NCI-H526 treated with DMSO at 0.1 percent for 48 hours (cell line): ENCODE results near the gene OSBPL2.
A peak's percentile ranks its signal among the peaks of the same experiment; 100 is the strongest.

ENCODE experiments used
- DNase-seq: peaks from one replicate; lab custom pipeline; 2025; lab: John Stamatoyannopoulos, UW

Gene OSBPL2

DNA sequence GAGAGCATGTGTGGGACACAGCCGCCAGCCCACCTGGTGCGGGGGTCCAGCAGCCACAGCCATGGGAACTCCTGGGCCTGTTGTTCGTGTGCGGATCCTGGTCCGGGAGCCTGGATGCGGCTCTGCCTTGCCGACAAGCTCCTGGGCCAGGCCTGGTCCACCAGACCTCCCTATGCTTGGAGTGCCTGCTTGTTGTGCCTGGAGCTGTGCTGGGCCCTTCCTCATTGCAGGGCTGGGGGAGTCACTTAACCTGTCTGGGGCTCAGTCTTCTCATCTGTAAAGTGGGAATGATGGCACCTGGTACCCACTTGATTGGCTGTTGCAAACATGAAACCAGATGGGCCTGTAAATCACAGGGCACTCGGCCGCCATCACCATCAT, 2.6 kb upstream of the OSBPL2 start:
- no peak for DNase-seq

GRCh38 chr20:62236200-62236599, 2.1 kb upstream of the OSBPL2 start:
- DNase-seq = no peak

DNA sequence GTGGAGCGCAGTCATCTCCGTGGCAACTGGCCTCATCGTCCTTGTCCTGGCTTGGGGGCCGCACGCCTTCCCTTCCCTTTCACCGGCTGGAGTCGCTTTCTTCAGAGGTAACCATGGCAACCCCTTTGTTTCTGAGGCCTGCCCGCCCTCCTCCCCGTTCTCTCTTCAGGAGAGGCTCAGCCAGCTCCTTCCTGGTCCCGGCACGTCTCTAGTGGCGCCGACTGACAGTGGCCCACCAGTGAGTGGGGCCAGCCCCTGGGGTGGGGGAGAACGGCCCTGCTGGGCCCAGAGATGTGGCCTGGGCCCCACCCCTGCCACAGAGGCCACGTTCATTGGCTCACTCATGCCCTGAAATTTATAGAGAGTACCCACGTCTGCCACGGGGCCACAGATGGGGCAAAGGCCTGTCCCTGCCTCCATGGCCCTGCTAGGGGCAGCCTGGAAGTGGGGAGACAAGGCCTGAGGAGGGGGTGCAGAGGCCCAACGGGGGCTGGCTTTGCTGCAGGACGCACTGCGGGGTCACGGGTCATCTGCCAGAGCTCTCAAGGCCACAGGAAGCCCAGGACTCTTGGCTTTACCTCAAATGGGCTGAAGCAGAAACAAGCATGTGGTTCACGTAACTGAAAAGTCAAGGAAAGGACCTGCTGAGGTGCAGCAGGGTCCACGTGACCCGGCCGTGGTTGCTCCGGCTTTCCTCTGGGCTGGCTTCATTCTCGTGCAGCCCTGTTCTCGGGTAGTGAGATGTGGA, 1.4 kb upstream of the OSBPL2 start:
- DNase-seq = no peak

DNA sequence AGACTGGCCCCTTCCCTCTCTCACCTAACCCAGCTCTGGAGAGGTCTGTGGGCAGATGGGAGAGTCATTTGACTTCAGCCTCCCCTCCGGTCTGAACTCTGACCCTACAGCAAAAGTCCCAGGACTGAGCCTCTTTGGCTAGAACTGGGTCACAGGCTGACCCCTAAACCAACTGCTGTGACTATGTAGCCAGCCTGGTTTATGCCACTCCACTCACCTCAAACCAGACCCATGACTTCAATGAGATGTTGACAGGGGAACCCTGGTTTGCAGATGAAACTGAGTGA, 864 bp upstream of the OSBPL2 start:
- DNase-seq = no peak

- DNase-seq = peak; percentile 3
Observed at GRCh38 chr20:62238569-62239277, 402 bp downstream of the OSBPL2 start.

- DNase-seq = no peak
Observed at GRCh38 chr20:62239278-62239879, 1.1 kb downstream of the OSBPL2 start.

GRCh38 chr20:62240020-62240685, 1.8 kb downstream of the OSBPL2 start:
- DNase-seq = no peak

DNA sequence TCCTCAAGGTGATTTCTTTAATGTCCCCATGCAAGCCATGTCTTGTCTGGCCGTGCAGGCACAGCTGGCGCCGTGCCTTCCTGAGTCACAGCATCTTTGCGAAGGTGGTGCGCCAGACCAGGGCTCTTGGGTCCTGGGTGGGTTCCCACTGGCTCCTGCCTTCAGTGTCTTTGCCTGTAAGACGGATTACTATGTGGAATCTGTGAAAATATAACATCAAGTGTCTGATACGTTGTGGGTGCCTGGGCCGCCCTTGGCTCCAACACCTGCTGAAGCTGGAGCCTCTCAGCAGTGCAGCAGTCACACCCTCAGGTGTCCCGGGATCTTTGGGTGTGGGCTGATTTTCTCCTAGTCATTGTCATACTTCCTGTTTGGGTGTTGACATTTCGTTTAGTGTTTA, 3.2 kb downstream of the OSBPL2 start:
- no peak for DNase-seq

- no peak for DNase-seq
Observed at GRCh38 chr20:62242176-62242575, 3.9 kb downstream of the OSBPL2 start.

DNA sequence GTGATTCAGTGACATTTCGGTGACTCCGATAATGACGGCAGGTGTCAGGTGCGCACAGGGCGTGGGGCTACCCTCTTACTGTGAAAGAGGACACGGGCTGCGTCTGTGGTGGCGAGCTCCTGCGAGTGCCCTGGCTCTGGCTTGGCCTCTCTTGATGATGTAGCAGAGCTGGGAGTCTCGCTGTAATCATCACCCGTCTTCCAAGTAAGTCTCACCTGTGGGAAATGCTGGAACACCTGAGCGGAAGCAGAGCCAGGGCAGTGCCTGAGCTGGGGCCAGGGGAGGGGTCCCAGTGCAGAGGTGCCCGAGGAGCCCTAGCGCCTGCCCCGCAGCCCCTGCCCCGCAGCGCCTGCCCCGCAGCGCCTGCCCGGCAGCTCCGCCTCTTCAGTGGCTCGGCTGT, 4.8 kb downstream of the OSBPL2 start:
- DNase-seq = no peak

GRCh38 chr20:62243906-62244515, 5.7 kb downstream of the OSBPL2 start:
- DNase-seq = no peak

DNA sequence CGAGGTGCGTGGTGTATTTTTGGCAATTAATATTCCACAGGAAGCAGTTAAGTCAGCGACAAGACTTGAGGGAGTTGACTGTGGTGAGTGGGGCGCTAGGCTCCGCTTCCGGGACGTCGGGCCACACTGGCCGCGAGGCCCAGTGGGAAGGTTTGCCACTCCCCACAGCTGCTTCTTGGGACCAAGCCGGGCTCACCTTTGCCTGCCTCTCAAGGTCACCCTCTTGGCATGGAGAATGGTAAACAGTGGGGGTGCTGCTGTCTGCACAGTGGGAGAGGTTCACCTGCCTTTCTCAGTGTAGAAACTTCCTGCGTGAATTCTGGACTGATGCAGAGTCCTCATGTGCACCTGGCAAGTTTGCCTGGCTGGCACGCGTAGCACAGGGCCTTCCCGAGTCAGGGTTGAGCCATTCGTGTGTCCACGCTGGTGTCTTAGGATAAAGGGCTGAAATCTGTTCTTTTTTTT, 6.4 kb downstream of the OSBPL2 start:
- no peak for DNase-seq

DNA sequence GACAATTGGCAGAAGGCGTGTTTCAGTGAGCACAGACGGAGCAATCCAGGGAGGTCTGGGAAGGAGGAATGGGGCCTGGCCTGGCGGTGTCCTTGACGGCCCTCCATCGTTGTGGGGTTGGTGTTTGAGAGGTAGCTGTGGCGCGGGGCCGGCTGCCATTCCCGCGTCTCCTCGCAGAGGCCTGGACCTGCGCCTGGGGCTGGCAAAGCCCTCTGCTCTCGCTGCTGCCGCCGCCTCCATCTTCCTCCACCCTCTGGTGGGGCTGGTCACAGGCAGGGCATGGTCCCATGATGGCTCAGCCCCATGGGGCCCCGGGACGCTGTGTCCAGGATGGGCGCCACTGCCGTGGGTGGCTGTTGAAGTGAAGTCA, 7.6 kb downstream of the OSBPL2 start:
- DNase-seq = no peak

GRCh38 chr20:62246431-62246830, 8.1 kb downstream of the OSBPL2 start:
- no peak for DNase-seq

GRCh38 chr20:62246872-62247652, 8.7 kb downstream of the OSBPL2 start:
- DNase-seq = no peak

- no peak for DNase-seq
Observed at GRCh38 chr20:62248890-62249560, 10.7 kb downstream of the OSBPL2 start.

DNA sequence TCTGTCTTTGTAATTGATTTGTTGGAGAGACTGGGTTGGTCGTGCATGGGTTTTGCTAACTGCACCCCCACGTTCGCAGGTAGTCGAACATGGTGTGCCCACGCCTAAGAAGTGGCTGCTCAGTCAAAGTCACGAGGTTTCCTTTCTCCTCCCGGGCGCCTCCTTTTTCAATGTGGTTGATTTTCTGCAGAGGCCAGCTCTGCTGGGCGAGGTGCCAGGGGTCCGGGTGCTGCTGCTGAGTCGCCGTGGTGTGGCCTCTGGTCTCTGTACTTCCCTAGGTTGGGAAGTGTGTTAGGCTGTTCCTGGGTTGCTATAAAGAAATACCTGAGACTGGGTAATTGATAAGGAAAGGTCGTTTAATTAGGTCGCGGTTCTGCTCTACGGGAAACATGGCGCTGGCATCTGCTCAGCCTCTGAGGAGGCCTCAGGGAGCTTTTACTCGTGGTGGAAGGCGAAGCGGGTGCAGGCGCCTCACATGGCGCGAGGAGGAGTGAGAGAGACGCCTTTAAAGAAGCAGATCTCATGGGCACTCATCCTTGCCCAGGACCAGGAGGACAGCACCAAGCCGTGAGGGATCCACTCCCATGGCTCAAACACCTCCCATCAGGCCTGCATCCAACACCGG, 14.1 kb downstream of the OSBPL2 start:
- DNase-seq = no peak

- DNase-seq = no peak
Observed at GRCh38 chr20:62253398-62253797, 15.1 kb downstream of the OSBPL2 start.

- DNase-seq = no peak
Observed at GRCh38 chr20:62254021-62254724, 15.9 kb downstream of the OSBPL2 start.

GRCh38 chr20:62255976-62256375, 17.7 kb downstream of the OSBPL2 start:
- no peak for DNase-seq
